Fibroblast of lung (primary cell): ENCODE data around the gene ORM2.

Experiments used
- CTCF ChIP-seq, 2 donors: IDR thresholded peaks in 1 of 2; conservative IDR thresholded peaks in 1 of 2; 1 replicate in 1 of 2; 2 replicates in 1 of 2; pipeline ENCODE4 v1.5.1; 2011 to 2012; ENCODE audit warnings: low read length in 2 of 2, control low read depth in 1 of 2, inconsistent platforms in 1 of 2, low read depth in 1 of 2, mild to moderate bottlenecking in 1 of 2
- EZH2 ChIP-seq: IDR thresholded peaks from 2 replicates; pipeline ENCODE4 v1.5.1; 2012; ENCODE audit warnings: low read length, control low read depth, mild to moderate bottlenecking; ENCODE audit errors: missing control alignments

DNA sequence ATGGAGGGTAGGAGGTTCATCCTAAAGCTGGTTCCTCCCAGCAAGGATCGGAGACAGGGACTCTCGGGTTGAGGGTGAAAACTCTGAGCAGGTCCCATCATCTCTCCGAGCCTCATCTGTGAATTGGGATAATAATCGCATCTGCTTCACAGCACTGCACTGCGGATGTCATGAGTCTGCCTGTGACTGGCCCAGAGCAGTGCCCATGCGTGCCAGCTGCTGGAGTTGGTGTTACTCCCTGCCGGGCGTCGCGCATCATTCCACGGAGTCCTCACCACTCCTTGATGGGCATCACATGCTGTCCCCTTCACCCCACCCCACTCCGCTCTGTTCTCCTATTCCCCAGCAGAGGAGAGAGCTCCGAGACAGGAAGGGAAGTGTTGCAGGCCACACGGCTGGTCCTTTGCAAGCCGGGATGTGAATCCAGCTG is 41.9 kb upstream of the ORM2 start:
- TF ChIP-seq CTCF (conservative IDR thresholded peaks at IDR 0.05 in 1 of 2, IDR thresholded peaks at IDR 0.05 in 1 of 2; ENCODE audit: low read depth in 1 of 2, low read length in 2 of 2), result no peak
- TF ChIP-seq EZH2, result no peak
